Cerebellar cortex (tissue), 1 donor: ENCODE data around the gene CDH12.
"Not testable (repeated sequence)": the region's sequence is repeated elsewhere in the genome, so short reads cannot be mapped to it uniquely, and the experiment has no call there.

ENCODE experiments used
- DNase-seq: peaks from one replicate; pipeline ENCODE4 v3.0.0-alpha.2; 2015; ENCODE audit warnings: low spot score

CDH12 gene

DNA sequence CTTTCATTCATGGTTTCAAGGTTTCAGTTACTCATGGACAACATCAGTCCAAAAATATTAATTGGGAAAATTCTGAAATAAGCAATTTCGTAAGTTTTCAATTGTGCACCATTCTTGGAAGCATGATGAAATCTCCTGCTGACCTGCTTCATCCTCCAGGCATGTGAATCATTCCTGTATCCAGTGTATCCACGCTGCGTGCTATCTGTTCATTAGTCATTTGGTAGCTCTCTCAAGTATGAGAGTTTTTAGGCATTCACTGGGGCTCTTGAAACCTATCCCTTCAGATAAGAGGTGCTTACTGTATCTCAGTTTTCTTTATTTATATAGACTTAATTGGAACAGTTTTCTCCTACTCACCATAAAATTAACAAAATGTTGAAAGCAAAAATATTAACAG, 293.0 kb downstream of the CDH12 start:
- no peak for DNase-seq

GRCh38 chr5:22557251-22557650, 295.9 kb downstream of the CDH12 start:
- peak; percentile 67 for DNase-seq

DNA sequence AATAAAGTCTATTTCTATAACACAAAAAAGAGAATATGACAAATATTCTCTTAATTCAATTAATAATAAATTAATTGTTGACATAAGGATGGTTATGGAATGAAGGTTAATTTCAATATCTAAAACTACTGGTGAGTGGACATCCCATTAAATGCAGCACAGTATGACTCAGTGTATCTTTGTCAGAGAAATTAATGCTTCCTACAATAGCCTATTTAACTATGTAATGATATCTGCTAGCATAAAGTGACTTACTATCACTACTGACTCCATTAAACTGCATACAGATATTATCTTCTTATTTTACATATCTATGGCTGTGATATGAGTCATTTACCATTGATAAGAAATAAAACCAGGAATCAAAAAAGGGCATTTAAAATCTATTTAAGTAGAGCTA, 298.7 kb downstream of the CDH12 start:
- no peak for DNase-seq

GRCh38 chr5:22549876-22550671, 303.1 kb downstream of the CDH12 start:
- DNase-seq, result no peak

GRCh38 chr5:22542340-22542739, 310.8 kb downstream of the CDH12 start:
- no peak for DNase-seq

DNA sequence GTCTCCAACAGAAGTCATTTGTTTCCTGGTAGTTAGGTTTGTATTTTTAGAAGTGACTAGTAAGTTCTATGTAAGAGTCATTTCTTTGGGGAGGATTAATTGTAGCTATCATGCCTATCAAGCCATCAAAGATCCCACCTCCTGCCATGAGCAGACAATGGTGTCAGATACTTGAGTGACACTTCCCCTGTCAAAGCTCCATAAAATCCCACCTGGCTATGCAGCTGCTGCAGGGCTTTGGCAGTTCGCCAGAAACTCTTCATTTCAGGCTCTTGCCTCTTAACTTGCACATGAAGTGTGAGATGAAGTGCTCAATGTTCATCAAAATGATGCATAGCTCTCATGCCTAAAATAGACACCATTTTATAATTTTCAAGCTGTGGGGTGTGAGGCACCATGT, 312.1 kb downstream of the CDH12 start:
- DNase-seq, result no peak

GRCh38 chr5:22539762-22540161, 313.4 kb downstream of the CDH12 start:
- no peak for DNase-seq

GRCh38 chr5:22531986-22532385, 321.2 kb downstream of the CDH12 start:
- peak; percentile 80 for DNase-seq

DNA sequence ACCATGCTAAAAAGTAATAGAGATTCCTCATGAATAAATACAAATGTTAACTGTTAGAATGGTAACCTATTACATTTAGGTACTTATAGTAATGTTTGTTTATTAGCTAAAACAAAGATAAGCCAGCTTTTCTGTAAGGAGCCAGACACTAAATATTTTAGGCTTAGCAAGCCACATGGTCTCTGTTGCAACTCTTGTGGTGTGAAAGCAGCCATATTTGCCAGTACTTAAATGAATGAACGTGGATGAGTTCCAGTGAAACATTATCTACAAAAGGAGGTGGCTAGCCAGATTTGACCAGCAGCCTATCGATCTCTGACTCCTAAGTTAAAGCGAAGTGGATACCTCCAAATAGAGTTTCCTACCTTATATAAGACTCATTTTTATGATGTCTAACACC, 331.6 kb downstream of the CDH12 start:
- DNase-seq, result no peak

- DNase-seq, result not testable (repeated sequence)
Measured at GRCh38 chr5:22516497-22516896, 336.6 kb downstream of the CDH12 start.

- DNase-seq, result no peak
Measured at GRCh38 chr5:22514231-22514630, 338.9 kb downstream of the CDH12 start.

DNA sequence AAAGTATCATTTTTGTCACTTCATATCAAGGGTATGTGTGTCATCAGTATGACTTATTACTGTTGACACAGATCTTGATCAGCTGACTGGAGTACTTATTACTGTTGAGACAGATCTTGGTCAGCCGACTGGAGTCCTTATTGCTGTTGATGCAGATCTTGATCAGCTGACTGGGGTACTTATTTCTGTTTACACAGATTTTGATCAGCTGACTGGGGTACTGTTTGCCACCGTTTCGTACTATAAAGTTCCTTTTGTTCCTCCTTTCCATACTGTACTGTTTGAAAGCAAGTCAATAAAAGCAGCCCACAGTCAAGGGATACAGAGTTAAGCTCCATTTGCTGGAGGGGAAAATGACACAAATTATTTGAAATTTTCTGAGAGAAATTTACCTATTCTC, 347.3 kb downstream of the CDH12 start:
- DNase-seq, result no peak

- no peak for DNase-seq
Measured at GRCh38 chr5:22504411-22504810, 348.7 kb downstream of the CDH12 start.

- DNase-seq, result no peak
Measured at GRCh38 chr5:22500556-22500955, 352.6 kb downstream of the CDH12 start.

DNA sequence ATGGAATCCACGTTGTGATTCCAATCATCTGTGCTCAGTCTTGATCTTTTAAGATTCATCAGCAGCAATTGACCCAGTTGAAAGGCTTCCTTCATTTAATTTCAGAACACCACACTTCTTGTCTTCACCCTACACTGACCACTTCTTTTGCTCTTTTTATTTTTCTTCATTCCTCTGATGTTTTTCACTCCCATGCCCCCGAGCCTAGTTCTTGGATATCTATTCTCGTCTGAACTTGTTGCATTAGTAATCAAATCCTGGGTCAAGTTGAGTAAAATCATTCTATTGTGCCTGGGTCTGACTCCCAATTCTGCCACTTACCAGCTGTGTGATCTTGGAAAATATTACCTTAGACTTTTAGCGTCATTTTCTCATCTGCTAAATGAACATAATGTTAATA, 356.5 kb downstream of the CDH12 start:
- no peak for DNase-seq

DNA sequence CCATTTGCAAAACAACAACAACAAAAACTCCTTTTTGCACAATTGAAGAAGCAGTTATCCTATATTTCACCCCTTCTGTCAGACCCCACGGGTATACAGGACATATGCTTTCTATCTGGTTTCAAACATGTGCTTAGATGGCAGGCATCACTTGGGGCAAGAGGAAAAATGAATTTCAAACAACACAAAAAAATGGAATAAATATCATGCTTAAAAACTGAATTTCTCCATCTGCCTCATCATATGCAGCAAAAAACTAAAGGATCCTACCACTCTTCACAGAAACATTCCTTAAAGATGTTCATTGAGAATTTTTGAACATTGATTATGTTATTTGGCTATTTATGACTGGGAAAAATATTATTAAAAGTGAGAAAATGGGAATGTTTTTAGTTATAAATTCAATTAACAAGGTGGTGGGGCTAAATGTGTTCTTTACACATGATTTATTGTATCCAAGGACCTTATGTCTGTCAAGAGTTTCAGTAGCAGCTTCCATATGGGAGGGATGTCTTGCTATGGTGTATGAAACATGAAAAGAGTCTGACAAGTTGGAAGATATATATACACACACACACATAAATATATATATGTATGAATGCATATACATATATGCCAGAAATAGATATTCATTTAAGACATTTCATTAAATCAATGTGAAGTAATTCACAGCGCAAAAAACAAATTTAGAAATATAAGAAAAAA, 358.0 kb downstream of the CDH12 start:
- DNase-seq, result no peak

DNA sequence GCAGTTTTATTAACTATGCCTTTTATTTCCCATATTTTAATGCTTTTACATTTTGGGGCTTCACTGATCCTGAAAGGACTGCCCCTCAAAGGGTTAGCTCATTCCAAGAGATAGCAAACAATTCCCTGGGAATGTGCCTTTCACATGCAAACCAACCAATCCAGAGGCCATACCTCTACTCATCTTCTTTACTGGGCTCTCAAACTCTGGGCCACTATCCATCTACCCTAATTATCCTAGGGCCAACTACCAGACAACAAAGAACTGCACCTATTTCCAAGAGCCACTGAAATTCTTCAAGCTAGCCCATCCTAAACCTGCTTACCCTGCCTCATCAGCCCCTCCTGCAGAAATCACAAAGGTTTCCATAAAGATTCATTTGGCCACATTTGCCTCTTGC, 364.7 kb downstream of the CDH12 start:
- no peak for DNase-seq

GRCh38 chr5:22480305-22480704, 372.8 kb downstream of the CDH12 start:
- DNase-seq, result no peak

DNA sequence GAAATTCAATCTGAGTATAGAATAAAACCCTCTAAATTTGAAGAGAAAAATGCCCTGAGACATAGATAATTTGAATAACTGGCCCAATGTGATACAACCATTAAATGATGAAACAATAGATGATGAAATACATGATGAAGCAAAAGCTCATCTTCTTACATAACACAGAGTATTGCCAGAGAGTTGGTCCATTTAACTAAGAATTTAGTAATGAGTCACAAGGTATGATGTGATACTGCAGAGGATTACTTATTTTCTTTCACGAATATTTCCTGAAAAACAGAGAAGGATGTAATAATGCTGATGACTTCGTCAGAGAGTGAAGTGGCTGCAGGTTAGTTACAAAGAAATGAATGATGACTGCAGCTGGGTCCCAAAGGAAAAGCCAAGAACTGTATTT, 379.3 kb downstream of the CDH12 start:
- DNase-seq, result no peak

GRCh38 chr5:22471154-22471553, 382.0 kb downstream of the CDH12 start:
- no peak for DNase-seq

DNA sequence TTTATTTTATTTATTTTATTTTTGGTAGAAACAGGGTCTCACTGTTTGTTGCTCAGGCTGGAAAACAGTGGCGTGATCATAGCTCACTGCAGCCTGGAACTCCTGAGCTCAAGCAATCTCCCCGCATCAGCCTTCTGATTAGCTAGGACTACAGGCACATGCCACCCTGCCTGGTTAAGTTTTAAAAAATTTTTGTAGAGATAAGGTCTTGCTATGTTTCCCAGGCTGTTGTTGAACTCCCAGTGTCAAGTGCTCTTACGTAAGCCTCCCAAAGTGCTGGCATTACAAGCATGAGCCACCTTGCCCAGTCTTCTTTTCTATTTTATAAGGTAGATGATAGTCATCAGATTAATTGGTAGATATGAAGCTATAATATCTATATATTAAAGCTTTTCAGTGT, 382.7 kb downstream of the CDH12 start:
- DNase-seq, result no peak

DNA sequence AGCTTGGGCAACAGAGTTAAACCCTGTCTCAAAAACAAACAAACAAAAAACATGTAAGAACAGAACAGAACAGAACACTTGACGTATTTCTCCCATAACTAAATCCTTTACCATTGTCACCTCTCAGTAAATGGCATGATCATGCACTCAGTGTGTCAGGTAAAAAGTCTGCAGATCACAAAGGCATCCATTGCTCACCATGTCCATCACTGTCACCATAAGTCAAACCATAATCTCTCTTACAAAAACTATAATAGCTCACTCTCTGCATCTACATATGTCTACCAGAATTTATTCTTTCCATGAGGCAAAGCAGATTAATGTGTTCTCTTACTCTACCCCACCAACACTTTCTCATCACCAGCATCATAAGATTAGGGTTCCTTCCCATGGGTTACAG, 387.5 kb downstream of the CDH12 start:
- no peak for DNase-seq

- no peak for DNase-seq
Measured at GRCh38 chr5:22465177-22465576, 388.0 kb downstream of the CDH12 start.

- no peak for DNase-seq
Measured at GRCh38 chr5:22460189-22460588, 393.0 kb downstream of the CDH12 start.
